Dermis blood vessel endothelial cell (primary cell): ENCODE data around the gene SLC36A3. TPM values are rescaled to one million over a fixed set of nuclear protein-coding genes. Genes with fewer than 3 reads are reported as not detected.
A peak's percentile ranks its signal among the peaks of the same experiment; 100 is the strongest.

ENCODE experiments used
- DNase-seq: peaks from one replicate; pipeline ENCODE4 v3.0.0; 2010
- total RNA-seq: library from RNA; depleted of rRNA; stranded (reverse); fragments of >200 nt; gene quantifications from 2 replicates; pipeline ENCODE4 v1.2.3, GENCODE V29; 2014

Gene SLC36A3
- total RNA-seq, 1 donor from 2014 or later = not detected

DNA sequence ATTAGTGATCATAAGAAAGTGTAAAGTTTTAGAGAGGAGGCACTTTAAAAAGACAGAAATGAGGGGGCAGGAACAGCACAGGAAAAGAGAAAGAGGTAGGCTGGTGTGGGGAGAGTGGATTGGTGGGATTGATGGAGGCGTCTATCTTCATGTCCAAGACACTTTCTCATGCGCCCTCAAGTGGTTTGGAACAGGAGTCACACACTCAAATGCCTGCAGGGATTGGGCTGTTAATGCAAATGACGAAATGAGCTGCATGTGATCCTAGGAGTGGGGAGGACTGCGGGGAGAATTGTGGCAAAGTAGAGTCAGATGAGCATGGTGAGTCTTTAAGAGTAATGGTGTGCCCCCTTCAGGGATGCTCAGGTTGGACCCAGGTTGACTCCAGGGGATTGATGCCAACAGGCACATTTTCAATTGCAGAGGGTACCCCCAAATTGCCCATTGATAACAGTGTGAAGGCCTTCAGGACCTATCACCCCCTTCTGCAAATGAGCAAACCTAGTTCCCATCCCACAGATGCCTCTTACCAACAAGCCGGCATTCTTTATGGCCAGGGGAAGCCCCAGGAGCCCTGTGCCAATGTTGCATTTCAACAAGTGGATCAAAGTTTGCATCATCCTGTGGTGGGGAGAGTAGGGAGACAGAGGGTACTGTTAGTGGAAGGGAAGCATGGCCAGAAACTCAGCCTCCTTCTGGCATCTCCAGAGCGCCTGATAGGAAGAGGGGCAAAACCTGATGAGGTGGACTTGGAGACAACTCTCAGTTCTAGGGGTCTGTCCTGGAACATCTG lies 5.3 kb downstream of the SLC36A3 start:
- peak; percentile 81 for DNase-seq

DNA sequence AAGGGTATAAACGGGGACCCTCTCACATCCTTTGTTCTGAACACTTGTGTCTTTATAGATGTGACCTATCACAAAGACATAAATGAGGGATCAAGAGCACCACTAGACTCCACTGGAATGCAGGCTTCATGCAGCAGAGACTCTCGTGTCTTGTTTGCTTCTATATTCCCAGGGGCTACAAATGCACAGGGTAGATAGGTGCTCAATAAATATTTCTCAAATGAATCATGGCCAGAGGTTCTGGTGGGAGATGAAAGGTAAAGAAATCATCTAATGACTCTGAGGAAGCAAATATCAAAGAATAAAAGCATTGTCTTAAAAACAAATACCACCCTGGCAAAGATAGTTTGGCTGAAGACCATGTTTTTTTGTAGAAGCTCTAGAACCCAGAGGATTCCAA lies 6.6 kb downstream of the SLC36A3 start:
- DNase-seq = no peak

DNA sequence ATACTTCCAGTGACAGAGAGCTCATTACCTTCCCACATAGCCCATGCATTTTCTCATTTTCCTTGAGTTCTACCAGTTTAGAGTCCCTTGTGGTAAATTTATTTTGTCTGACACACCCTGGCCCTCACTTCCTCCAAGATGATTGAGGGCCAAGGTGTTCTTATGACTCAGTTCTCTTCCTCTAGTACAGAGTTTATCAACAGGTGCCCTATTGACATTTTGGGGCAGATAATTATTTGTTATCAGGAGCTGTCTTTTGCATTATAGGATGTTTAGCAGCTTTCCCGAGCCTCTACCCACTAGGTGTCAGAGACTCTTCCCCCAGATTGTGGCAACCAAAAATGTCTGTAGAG lies 7.1 kb downstream of the SLC36A3 start:
- no peak for DNase-seq

DNA sequence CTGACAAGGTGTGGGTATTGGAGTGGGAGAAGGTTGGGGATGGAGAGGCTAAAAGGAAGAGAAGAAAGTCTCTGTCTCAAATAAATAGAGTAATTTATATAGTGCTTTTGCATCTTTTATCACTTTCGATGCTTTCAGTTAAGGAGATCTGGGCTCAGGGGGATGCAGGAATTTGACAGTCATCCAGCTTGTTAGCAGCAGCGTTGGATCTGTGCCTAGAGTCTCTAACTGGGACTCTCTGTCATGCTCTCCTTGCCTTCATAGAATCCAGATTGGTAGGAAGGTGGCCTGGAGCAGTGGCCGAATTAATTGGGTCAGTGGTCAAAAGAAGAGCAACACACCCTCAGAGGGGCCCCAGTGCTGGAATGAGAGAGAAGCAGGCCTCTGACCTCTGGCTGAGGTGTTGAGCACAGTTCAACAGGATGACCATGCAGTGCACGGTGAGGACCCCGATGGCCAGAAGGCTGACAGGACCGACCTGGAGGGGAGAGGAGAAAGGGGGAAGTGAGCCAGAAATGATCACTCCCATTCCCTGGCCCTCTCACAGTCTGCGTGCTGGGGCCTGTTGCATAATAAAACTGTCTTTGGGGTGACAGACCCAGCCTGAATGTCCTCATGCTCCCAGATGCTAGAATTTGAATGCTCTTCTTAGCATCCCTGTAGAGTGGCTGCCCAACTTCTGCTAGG lies 7.6 kb downstream of the SLC36A3 start:
- DNase-seq = no peak

DNA sequence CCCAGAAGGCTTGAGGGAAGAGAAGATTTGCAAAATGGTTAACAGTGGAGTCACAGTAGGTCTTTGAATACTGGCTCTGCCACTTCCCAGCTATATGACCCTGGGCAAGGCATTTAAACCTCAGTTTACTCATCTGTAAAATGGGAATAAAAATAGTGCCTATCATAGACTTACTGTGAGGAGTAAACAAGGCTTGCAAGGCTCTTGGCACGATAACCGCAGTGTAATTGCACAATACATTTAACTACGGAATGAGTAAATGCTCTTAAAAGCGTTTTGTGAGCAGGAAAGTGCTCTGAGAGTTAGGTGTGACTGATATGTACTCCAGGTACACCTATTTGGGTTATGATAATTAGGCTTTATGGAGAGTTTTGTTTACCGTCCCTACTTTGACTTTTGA lies 8.4 kb downstream of the SLC36A3 start:
- no peak for DNase-seq

DNA sequence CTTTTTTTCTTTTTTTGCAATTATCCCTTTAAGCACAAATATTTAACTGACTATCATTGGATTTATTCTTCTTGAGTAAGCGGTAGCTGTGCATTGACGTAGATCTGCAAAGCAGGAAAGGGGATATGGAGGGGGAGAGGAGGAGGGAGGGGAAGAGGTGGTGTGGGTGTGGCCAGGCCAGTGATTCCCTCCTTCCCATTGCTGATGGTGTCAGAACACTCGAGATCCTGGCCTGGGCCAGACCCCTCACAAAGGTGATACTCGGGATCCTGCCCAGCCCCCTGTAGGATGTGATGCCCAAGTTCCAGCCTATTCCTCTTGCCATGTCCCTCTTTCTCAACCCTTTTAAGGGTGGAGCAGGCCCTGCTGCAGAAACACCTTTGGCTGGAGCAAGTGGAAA lies 9.9 kb downstream of the SLC36A3 start:
- DNase-seq = no peak

DNA sequence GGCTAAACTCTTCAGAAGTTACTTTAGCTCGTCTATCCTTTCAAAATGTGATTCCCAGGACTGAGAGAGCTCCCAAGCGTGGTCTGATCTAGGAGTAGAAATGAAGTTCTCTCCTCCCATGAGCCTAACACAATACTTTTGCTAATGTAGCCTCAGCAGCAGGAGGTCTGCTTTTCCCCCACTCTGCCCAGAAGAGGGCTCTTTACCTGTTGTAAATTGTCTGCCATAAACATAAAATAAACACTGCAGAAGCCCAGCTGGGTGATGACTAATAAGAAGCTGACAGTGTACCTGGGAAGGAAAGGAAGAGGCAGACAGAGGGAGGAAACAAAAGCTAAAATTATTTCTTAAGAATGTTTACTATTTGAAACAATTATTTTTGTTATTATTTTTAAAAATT lies 15.4 kb downstream of the SLC36A3 start:
- no peak for DNase-seq

DNA sequence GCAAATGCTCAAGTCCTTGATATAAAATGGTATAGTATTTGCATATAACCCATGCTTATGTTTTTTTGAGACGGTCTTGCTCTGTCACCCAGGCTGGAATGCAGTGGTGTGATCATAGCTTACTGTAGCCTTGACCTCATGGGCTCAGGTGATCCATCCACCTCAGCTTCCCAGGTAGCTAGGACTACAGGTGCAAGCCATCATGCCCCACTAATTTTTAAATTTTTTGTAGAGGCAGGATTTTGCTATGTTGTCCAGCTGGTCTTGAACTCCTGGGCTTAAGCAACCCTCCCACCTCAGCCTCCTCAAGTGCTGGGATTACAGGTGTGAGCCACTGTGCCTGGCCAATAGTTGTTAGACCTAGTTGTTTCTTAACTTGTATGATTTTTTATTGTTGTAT lies 17.3 kb downstream of the SLC36A3 start:
- no peak for DNase-seq

DNA sequence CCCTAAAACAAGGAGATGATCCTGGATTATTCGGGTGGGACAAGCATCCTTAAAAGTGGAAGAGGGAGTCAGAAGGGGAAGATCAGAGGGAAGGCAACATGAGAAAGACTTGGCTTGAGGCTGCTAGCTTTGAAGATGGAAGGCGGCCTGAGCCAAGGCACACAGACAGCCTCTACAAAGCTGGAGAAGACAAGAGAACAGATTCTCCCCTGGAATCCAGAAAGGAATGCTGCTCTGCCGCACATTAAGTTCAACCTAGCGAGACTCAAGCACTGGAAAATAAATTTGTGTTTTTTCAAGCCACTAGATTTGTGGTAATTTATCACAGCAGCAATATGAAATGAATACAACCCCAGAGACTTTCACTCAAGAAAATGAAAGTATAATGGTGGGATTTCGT lies 17.9 kb downstream of the SLC36A3 start:
- no peak for DNase-seq

DNA sequence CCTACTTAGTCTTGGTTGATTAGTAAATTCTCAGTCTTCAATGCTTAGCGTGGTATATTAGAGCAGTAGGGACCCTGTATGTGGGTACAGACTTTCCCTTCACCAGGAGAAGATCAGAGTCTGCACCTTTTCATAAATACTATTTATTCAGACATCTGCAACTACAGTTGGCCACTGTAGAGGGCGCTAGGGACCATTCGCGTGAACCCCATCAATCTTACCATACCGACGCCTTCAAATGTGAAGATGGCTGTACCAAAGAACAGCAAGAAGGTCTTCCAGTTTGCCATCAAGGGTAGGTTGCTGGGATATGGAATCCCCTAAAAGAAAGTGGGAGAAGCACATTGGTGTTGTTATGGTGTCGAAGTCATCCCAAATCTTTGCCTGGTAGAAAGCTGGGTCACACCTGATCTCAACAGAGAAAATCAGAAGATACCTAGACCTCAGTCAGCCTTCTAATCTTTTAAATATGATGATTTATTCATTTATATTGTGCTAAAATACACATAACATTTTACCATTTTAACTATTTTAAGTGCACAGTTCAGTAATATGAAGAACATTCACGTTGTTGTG lies 19.1 kb downstream of the SLC36A3 start:
- peak; percentile 10 for DNase-seq

DNA sequence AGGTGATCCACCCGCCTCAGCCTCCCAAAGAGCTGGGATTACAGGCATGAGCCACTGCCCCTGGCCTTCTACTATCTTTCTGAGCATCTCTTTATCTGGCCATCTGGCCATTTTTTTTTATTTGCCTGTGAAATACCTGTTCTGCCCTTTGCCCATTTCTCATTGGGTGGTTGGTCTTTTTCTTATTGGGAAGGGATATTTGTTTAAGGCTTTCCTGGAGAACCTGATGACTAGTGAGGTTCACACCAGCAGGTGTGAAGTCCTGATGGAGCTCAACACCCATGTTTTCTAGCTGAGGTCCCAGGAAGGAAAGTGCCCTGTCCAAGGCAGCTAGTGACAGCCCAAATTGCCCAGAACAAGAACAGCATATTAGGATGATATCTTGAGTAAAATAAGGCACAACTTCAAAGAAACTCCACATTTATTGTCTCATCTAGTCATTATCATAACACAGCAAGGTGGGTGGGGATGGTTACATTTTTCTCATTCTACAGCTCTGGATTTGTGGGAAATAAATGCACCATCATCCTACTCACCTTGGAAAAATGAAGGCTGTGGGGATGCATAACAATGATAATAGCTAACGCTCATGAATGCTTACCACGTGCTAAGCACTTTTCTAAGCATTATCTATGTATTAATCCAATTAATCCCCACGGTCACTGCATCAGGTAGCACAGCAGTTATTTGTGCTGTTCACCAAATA lies 20.3 kb downstream of the SLC36A3 start:
- DNase-seq = no peak

DNA sequence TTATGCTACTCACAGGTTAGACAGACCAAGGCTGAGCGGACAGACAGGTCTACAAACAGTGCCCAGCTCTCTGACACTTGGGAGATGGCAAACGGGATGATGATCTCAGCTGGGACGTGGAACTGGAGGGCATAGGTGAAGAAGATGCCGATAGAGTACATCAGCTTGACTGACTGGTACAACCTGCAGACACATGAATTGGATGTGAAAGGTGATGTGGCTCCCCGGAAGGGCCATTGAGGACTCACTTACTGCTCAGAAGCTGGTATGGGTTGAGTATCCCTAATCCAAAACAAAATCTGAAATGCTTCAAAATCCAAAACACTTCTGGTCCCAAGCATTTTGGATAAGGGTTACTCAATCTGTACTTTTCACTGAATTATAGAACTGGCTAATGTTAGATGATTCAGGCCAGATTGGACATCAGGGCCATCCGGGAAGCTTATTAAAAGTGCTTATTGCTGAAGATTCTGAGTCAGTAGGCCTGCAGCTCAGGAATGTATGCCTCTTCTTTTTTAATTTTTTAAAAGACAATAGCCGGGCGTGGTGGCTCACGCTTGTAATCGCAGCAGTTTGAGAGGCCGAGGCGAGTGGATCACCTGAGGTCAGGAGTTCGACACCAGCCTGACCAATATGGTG lies 22.4 kb downstream of the SLC36A3 start:
- no peak for DNase-seq

DNA sequence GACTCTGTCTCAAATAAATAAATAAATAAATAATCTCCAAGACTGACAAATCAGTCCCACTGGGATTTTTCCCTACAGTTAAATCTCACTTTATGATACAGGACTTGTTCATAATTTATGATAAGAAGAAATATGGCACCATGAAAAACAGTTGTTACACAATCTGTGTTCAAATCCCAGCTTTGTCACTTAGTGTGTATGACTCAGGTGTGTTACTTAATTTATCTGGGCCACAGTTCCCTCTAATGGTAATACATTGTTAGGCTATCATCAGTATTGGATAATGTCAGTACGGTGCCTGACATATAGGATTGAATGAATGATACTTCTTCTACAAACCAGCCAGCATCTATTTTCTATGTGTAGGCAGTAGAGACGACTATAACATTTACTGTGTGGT lies 23.1 kb downstream of the SLC36A3 start:
- no peak for DNase-seq

DNA sequence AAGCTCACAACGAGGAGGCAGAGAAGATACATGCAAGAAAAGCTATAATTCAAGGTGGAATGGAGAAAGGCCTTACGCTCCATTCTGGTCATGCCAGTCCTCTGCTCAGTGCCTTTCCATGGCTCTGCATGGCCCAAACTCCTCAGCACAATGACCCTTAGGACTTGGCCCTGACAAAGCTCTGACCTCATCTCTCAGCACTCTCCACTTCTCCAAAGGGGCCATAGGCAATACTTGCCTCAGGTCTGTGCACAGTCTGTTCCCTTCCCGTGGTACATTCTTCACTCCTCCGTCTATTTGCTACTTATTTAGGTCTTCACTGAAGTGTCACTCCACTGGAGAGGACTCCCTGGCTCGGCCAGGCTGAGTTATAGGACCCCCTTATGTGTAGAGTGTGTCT lies 24.7 kb downstream of the SLC36A3 start:
- DNase-seq = no peak

DNA sequence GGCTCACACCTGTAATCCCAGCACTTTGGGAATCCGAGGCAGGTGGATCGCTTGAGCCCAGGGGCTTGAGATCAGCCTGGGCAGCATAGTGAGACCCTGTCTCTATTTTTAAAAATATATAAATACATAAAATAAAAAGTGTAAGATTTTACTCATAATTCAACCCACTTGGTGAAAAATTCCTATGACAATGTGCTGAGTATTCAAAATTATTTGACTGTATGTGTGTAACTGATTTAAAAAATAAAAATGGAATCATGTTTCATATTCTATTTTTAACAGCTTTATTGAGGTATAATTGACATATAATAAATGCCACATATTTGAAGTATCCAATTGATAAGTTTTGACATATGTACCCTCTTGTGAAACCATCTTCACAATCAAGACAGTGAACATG lies 27.8 kb downstream of the SLC36A3 start:
- DNase-seq = no peak

DNA sequence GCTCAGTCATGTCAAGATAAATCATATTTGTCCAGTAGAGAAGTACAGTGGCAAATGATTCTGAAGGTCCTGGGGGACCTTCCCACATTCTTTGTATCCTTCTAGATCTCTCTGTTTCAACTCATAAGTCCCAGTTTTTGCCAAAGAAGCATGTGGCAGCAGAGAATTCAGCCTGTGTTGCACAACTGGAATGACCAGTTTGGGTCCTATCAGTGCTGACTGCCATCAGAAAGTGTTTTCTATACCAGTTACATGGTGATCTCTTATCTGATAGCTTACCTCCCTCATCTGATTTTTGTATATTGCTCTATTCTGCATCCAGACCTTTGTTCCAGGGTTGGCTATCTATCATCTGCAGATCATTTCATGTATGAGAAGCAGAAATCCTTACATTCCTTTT lies 28.9 kb downstream of the SLC36A3 start:
- no peak for DNase-seq

DNA sequence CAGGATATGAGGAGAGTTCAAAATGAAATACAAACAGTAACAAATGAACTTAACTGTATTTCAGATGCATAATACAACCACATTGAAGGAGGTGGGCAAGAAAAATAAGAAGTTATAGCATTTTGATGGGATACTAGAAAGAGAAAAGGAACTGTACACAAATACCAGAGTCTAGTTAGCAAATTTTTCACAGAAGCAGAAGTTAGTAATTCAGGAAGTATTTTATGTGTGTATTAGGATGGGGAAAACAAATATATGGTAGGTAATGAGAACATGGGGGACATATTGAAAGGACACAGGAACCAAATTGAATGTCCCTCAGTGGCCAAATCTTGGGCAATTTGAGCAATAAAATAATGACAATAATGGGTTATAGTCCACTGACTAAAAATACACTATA lies 32.2 kb downstream of the SLC36A3 start:
- no peak for DNase-seq

DNA sequence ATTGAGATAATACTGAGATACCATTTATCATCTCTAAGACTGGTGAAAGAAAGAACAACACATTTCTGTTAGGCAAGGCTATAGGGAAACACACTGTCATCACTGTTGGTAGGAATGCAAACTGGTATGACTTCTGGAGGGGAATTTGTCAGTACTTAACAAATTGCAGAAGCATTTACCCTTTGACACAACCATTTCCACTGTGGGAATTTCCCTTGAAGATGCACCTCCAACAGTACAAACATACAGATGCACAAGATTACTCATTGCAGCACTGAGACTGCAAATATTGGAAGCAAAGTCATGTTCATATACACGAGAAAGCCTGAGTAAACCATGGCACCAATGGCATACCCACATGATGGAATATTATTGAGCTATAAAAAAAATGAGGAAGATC lies 33.0 kb downstream of the SLC36A3 start:
- peak; percentile 41 for DNase-seq

DNA sequence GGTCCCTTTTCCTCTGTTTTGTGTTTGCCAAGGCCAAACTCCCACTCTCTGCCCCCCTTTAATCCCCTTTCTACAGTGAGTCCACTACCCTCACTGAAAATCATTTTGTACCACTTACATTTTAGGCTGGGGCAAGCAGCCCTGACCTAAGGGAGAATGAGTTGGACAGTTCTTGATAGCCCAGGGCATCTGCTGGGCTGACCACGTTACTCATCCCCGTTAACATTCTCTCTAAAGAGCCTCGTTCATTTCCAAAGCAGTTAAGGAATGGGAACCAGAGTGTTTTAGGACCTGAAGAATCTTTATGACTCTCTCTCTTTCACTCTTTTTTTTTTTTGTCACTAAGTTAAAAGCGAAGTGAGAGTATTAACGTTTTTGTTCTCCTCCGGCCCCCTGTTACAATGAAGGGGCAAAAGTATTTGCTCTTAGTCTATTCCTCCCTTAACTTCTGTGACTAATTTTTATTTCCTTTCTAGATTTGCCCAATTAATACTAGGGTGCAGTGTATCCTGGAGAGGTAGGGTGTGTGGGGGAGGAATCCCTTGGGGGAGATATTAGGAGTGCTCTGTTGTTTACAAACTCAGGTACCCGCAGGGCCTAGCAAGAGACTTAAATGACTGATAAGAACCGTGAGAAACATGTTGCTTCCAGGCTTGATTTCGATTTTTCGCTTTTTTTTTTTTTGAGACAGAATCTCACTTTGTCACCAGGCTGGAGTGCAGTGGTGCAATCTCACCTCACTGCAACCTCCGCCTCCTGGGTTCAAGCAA lies 35.9 kb downstream of the SLC36A3 start:
- no peak for DNase-seq

DNA sequence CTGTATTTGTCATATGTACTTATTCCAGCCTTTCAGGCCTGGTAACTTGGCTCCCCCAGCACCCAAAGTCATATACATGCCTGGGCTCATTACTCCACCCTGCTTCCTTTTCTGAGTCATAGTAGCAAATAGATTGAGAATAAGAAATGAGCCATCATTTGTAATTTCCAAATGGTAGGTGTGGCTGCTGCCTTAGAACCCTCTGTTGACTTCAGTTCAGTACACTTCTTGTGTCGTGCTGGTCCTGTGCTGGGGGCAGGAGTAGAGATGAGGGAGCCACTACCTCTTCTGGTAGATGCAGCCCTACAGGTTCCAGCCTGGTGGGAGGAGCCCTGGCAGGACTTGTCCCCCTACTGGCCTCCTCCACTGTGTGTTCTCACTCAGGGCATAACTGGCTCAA lies 39.5 kb downstream of the SLC36A3 start:
- DNase-seq = peak; percentile 29

DNA sequence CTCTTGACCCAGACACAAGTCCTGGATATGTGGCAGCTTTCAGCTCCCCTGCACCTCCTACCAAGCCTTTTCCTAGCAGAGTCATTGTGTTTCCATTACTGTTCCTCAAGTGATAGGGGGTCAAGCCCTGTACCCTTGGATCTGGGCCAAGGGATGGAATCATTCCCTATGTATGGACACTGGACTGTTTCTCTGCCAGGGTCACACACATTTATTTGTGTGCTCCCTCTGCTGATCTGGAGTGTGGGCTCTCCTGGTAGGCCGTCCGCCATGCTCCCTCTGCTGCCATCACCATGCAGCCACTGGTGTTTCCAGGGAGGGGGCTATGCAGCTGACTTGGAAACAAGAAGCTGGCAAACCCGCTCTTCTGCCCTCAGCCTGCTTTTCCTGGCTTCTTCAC lies 41.0 kb downstream of the SLC36A3 start:
- DNase-seq = no peak

DNA sequence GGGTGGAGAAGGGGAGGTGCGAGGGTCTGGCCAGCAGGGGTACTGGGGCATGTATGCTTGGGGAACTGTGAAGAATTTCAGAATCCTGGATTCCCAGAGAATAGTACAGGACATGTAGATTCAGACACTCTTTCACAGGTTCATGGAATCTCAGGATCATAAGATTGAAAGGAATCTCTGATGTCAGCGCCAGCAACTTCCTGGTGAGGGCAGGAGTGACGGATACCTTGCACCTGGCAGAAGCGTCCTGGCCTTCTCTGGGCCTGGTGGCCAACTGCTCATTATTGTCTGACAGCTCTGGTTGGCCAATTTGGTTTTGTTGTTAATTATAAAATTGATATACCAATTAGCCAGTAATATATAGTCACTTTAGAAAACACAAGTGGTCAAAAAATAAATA lies 43.6 kb downstream of the SLC36A3 start:
- DNase-seq = no peak
